A549 (cell line): ENCODE results near the gene LOXHD1.

Source experiments
- CEBPB ChIP-seq, 2 experiments: fragments of >200 bp in 1 of 2; sonication (Bioruptor Twin) in 1 of 2; formaldehyde crosslinking in 1 of 2; IDR thresholded peaks; 2 replicates each; pipeline ENCODE4 v1.6.1; 2012 to 2016
- CTCF ChIP-seq: fragments of >200 bp; sonication (Bioruptor Twin); formaldehyde crosslinking; IDR thresholded peaks from 3 replicates; pipeline ENCODE4 v1.5.1; 2016
- ELK1 ChIP-seq: fragments of 150-350 bp; IDR thresholded peaks from 2 replicates; pipeline ENCODE4 v1.6.1; 2014; ENCODE audit warnings: low read depth, mild to moderate bottlenecking, low read length
- EP300 ChIP-seq, 2 experiments: fragments of >200 bp; sonication (Bioruptor Twin); formaldehyde crosslinking; IDR thresholded peaks; 2 replicates in 1 of 2; 3 replicates in 1 of 2; pipeline ENCODE4 v1.6.1; 2016 to 2017
- ESRRA ChIP-seq: fragments of 150-350 bp; IDR thresholded peaks from 2 replicates; pipeline ENCODE4 v1.6.1; 2014; ENCODE audit warnings: mild to moderate bottlenecking, low read length, borderline replicate concordance
- KDM5A ChIP-seq: fragments of 200-600 bp; sonication (generic); IDR thresholded peaks from 2 replicates; pipeline ENCODE4 v1.6.1; 2016; ENCODE audit warnings: antibody characterized with exemption, mild to moderate bottlenecking
- NR3C1 ChIP-seq: fragments of >200 bp; sonication (Bioruptor Twin); formaldehyde crosslinking; IDR thresholded peaks from 3 replicates; pipeline ENCODE4 v1.6.1; 2017
- POLR2A ChIP-seq: IDR thresholded peaks from 2 replicates; pipeline ENCODE4 v1.6.1; 2012; ENCODE audit warnings: mild to moderate bottlenecking, low read length
- RAD21 ChIP-seq, 2 experiments: fragments of >200 bp in 1 of 2; sonication (Bioruptor Twin) in 1 of 2; formaldehyde crosslinking in 1 of 2; IDR thresholded peaks in 1 of 2; conservative IDR thresholded peaks in 1 of 2; 2 replicates in 1 of 2; 3 replicates in 1 of 2; pipeline ENCODE4 v1.6.1; 2012 to 2018; ENCODE audit warnings: inconsistent platforms in 1 of 2
- REST ChIP-seq: fragments of 200-600 bp; sonication (generic); IDR thresholded peaks from 2 replicates; pipeline ENCODE4 v1.6.1; 2016; ENCODE audit warnings: antibody characterized with exemption, mild to moderate bottlenecking, moderate library complexity
- USF2 ChIP-seq: fragments of 450-650 bp; IDR thresholded peaks from 2 replicates; pipeline ENCODE4 v1.6.1; 2014; ENCODE audit warnings: antibody characterized with exemption

GRCh38 chr18:46497129-46497528 is 159.9 kb downstream of the LOXHD1 start:
- TF ChIP-seq REST = peak; percentile 92
- no peak for TF ChIP-seq EP300 (IDR thresholded peaks at IDR 0.05)
- TF ChIP-seq CTCF = no peak
- no peak for TF ChIP-seq ELK1
- TF ChIP-seq USF2 = no peak
- TF ChIP-seq POLR2A = no peak
- no peak for TF ChIP-seq KDM5A
- no peak for TF ChIP-seq ESRRA
- no peak for TF ChIP-seq NR3C1
- no peak for TF ChIP-seq CEBPB (IDR thresholded peaks at IDR 0.05)
- no peak for TF ChIP-seq RAD21 (conservative IDR thresholded peaks at IDR 0.05 in 1 of 2, IDR thresholded peaks at IDR 0.05 in 1 of 2)
